Ascending aorta (tissue), 2 donors: ENCODE results near the gene MYO1E. TPM values are rescaled to one million over a fixed set of nuclear protein-coding genes. Genes with fewer than 3 reads are reported as not detected.

ENCODE experiments used
- DNase-seq, 2 donors: peaks; one replicate each; pipeline ENCODE4 v3.0.0-alpha.2; 2019; ENCODE audit warnings: low spot score in 2 of 2
- H3K27ac ChIP-seq, 2 donors: fragments of 200-600 bp; sonication (generic); one replicate each; pipeline ENCODE4 v1.5.1; 2016 to 2017; ENCODE audit warnings: mild to moderate bottlenecking in 1 of 2
- H3K27me3 ChIP-seq: fragments of 200-600 bp; sonication (generic); one replicate; pipeline ENCODE4 v1.5.1; 2017
- H3K36me3 ChIP-seq, 2 donors: fragments of 200-600 bp; sonication (generic); one replicate each; pipeline ENCODE4 v1.5.1; 2016
- H3K4me1 ChIP-seq, 2 donors: fragments of 200-600 bp; sonication (generic); one replicate each; pipeline ENCODE4 v1.5.1; 2016 to 2017; ENCODE audit warnings: mild to moderate bottlenecking in 1 of 2
- H3K4me3 ChIP-seq, 2 donors: fragments of 200-600 bp; sonication (generic); one replicate each; pipeline ENCODE4 v1.5.1; 2016 to 2017; ENCODE audit warnings: mild to moderate bottlenecking in 1 of 2
- H3K9me3 ChIP-seq, 2 donors: fragments of 200-600 bp; sonication (generic); one replicate each; pipeline ENCODE4 v1.5.1; 2016
- CTCF ChIP-seq, 3 experiments: fragments of 200-600 bp in 2 of 3; fragments of 450-650 bp in 1 of 3; sonication (generic) in 2 of 3; IDR thresholded peaks; one replicate each; pipeline ENCODE4 v1.5.1; 2016 to 2019; ENCODE audit warnings: antibody characterized with exemption in 3 of 3, mild to moderate bottlenecking in 1 of 3, moderate library complexity in 1 of 3
- intact Hi-C: fragments of 100-400 bp; cut with DNase I; formaldehyde crosslinking; loops from one replicate; pipeline ENCODE4 v1.15.1; 2023
- total RNA-seq: library from RNA; depleted of rRNA; stranded (reverse); fragments of >200 nt; gene quantifications from one replicate; pipeline ENCODE4 v1.1.0, GENCODE V29; 2016

Gene MYO1E
- total RNA-seq, 1 donor from 2014 or later, result 48.0 TPM

GRCh38 chr15:59329570-59330350 lies 42.9 kb downstream of the MYO1E start:
- Histone ChIP-seq H3K4me1 (peaks cover 3 to 19% of the 10 kb centered on the region in 2 donors), H3K27ac (peak overlapping the region in 1 of 2 donors; percentile 30), H3K4me3 (peak overlapping the region in 1 of 2 donors; percentile 13), H3K27me3 (no peaks in the 10 kb centered on the region), H3K36me3 (no peaks in the 10 kb centered on the region), H3K9me3 (no peaks in the 10 kb centered on the region)
- peak in 1 of 2 donors; percentile 75 for DNase-seq
- intact Hi-C loops, result no loop called here
- no peak for TF ChIP-seq CTCF (IDR thresholded peaks at IDR 0.05)

- Histone ChIP-seq H3K27me3 (no peaks in the 10 kb centered on the region), H3K4me3 (no peak overlapping the region), H3K9me3 (no peaks in the 10 kb centered on the region), H3K27ac (peak overlapping the region in 1 of 2 donors; percentile 30), H3K4me1 (peaks cover 3 to 19% of the 10 kb centered on the region in 2 donors), H3K36me3 (no peaks in the 10 kb centered on the region)
- no peak for TF ChIP-seq CTCF (IDR thresholded peaks at IDR 0.05)
- intact Hi-C loops, result no loop called here
- DNase-seq, result no peak
These were observed 43.6 kb downstream of the MYO1E start for GRCh38 chr15:59329091-59329490.

- H3K9me3 ChIP-seq, result no peaks in the 10 kb centered on the region
- H3K27me3 ChIP-seq, result no peaks in the 10 kb centered on the region
- H3K4me1 ChIP-seq, result peaks cover 3 to 19% of the 10 kb centered on the region in 2 donors
- TF ChIP-seq CTCF (IDR thresholded peaks at IDR 0.05), result no peak
- no peak overlapping the region for H3K4me3 ChIP-seq
- intact Hi-C loops, result no loop called here
- H3K36me3 ChIP-seq, result no peaks in the 10 kb centered on the region
- DNase-seq, result no peak
- H3K27ac ChIP-seq, result peak overlapping the region in 1 of 2 donors; percentile 9
These were observed 44.7 kb downstream of the MYO1E start for GRCh38 chr15:59327942-59328341.

GRCh38 chr15:59326856-59327255 lies 45.8 kb downstream of the MYO1E start:
- Histone ChIP-seq H3K4me1 (peaks cover 3 to 15% of the 10 kb centered on the region in 2 donors), H3K36me3 (no peaks in the 10 kb centered on the region), H3K4me3 (no peak overlapping the region), H3K27me3 (no peaks in the 10 kb centered on the region), H3K9me3 (no peaks in the 10 kb centered on the region), H3K27ac (no peak overlapping the region)
- no peak for DNase-seq
- no peak for TF ChIP-seq CTCF (IDR thresholded peaks at IDR 0.05)
- intact Hi-C loops, result no loop called here

- no peak overlapping the region for H3K27ac ChIP-seq
- intact Hi-C loops, result no loop called here
- no peak overlapping the region for H3K4me3 ChIP-seq
- H3K9me3 ChIP-seq, result no peaks in the 10 kb centered on the region
- peaks cover 0 to 3% of the 10 kb centered on the region in 2 donors for H3K4me1 ChIP-seq
- no peaks in the 10 kb centered on the region for H3K27me3 ChIP-seq
- DNase-seq, result no peak
- TF ChIP-seq CTCF (IDR thresholded peaks at IDR 0.05), result no peak
- H3K36me3 ChIP-seq, result no peaks in the 10 kb centered on the region
These were observed 50.5 kb downstream of the MYO1E start for GRCh38 chr15:59322056-59322759.
